ENCODE data around the gene GPR12. TPM values are rescaled to one million over a fixed set of nuclear protein-coding genes. Genes with fewer than 3 reads are reported as not detected.

The GPR12 gene
- not detected for polyA plus RNA-seq (2013, experiment 1 of 2)
- polyA plus RNA-seq (2013, experiment 2 of 2) = not detected

DNA sequence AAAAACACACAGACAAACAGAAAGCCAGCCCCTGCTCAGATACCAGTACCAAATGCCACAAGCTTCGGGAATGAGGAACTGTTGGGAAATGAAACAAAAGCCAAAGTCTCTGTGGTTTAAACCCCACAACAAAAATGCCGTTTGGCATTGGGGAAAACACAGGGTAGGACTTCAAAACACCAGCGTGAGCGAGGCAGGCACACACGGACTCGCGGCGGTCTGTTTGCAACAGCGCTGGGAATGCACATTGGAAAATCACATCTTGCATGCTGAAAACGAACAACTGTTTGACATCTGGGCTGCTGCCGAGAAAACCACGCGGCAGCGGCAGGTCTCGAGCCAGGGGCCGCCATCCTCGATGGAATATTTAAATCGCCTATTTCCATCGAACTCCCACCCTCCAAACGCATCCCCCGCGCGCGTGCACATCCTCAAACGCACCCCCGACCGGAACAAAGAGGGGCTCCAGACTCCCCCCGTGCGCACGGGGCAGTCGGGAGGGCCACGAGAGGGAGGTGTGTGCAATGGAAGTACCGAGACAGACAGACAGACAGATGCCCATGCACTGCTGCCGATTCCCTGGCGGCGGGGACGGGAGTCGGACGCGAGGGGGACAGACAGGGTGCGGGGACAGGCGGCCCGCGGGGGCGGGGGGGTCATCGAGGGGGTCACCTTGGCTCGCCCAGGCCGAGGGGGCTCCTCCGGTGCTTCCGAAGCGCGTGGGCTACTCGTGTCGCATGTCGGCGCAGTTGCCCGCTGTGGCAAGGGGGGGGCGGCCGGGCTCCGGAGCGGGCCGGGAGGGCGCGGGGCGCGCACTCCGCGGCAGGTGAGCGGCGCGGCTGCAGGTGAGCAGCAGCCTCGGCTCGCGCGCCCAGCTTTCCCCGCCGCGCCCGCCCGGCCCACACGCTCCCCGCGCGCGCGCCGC, at the start of gene GPR12:
Gene GPR12, minus strand, starts transcription at position 880 of the 925 bp plus-strand sequence. CDS start 959 bp downstream, outside the sequence.
- H3K79me1 ChIP-seq (replicated peaks; ENCODE audit: low read length, poor library complexity, severe bottlenecking) = no peaks in the 10 kb centered on the region
- H3K27me3 ChIP-seq (ENCODE audit: control insufficient read depth in 1 of 2, insufficient read depth in 1 of 2, low read length in 2 of 2) = peaks cover 55 to 84% of the 10 kb centered on the region in 2 experiments
- H3K4me1 ChIP-seq (ENCODE audit: control insufficient read depth, insufficient read depth, low read depth, low read length) = peaks cover 7% of the 10 kb centered on the region
- H3K18ac ChIP-seq (ENCODE audit: low read depth in 1 of 2, low read length in 2 of 2) = no peak within 1 kb of the TSS
- no peak within 1 kb of the TSS for H3K27ac ChIP-seq (ENCODE audit: low read length, poor library complexity, severe bottlenecking)
- H2AFZ ChIP-seq (ENCODE audit: low read depth, low read length) = no peak within 1 kb of the TSS
- no peak within 1 kb of the TSS for H4K91ac ChIP-seq (ENCODE audit: low read length)
- H2BK15ac ChIP-seq (ENCODE audit: low read depth, poor library complexity, severe bottlenecking) = no peak within 1 kb of the TSS
- no peak within 1 kb of the TSS for H3K9ac ChIP-seq (ENCODE audit: low read length)
- no peak within 1 kb of the TSS for H4K8ac ChIP-seq (ENCODE audit: low read length)
- WGBS = 2% methylated on average over 66 of the region's 87 CpGs
- no peak within 1 kb of the TSS for H3K14ac ChIP-seq (ENCODE audit: low read length in 2 of 2)
- no peak within 1 kb of the TSS for H3K23ac ChIP-seq (ENCODE audit: low read length in 2 of 2)
- no peaks in the 10 kb centered on the region for H3K36me3 ChIP-seq (ENCODE audit: control insufficient read depth in 1 of 2, insufficient read depth in 2 of 2, low read depth in 1 of 2, low read length in 2 of 2)
- peak within 1 kb of the TSS in 1 of 2 experiments; percentile 66 for H3K4me3 ChIP-seq (ENCODE audit: insufficient read depth in 1 of 2, low read depth in 1 of 2, low read length in 2 of 2)
- no peak within 1 kb of the TSS for H2BK5ac ChIP-seq (ENCODE audit: low read depth, low read length, poor library complexity, severe bottlenecking)
- H3K9me3 ChIP-seq (ENCODE audit: control insufficient read depth, low read length) = peaks cover 3% of the 10 kb centered on the region
- H2BK12ac ChIP-seq (ENCODE audit: low read length in 2 of 2) = no peak within 1 kb of the TSS
- H2AK5ac ChIP-seq (ENCODE audit: low read length, severe bottlenecking) = no peak within 1 kb of the TSS
- DNase-seq = no peak
- H3K4ac ChIP-seq (ENCODE audit: low read depth in 1 of 2, low read length in 2 of 2) = no peak within 1 kb of the TSS
- H3K4me2 ChIP-seq (ENCODE audit: low read length, poor library complexity, severe bottlenecking) = peak within 1 kb of the TSS; percentile 36
- H2BK120ac ChIP-seq (ENCODE audit: low read depth, low read length) = no peak within 1 kb of the TSS

DNA sequence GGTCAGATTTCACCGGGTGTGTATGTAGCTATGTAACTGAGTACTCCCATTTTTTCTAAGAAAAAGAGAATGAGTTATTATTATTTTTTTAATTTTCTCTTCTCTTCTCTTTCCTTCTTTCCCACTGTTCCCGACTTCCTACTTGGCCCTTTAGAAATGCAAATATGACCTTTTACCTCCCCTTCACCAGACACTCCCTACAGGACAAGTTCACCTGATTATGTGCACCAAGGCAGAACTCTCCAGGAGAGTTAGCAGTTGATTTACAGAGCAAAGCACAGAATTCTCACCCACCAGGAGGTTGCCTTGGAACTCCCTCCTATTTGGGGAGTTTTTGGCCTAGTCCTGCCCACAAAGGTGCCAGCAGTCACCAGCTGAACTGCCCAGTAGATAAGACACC, 49.5 kb upstream of the GPR12 start:
- H3K79me1 ChIP-seq (replicated peaks; ENCODE audit: low read length, poor library complexity, severe bottlenecking) = no peaks in the 10 kb centered on the region
- no peak overlapping the region for H3K4me2 ChIP-seq (ENCODE audit: low read length, poor library complexity, severe bottlenecking)
- WGBS = 4% methylated on average over 1 of the region's 2 CpGs

DNA sequence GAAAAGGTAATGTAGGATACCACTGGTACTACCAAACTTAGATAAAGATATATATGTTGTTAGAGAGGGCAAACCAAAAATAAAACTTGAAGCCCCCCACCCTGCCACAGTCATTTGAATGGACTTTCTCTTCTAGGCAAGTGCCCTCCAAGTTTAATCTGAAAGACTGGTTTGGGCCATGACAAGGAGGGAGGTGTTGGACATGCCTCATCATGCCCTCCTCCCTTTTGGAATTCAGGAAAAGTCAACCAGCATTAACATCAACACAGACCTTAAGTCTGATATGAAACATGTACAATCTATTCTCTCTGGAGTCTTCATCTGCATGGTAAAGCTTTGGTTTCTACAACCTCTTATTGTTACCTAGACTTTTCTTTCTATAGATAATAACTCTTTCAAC, 46.3 kb upstream of the GPR12 start:
- no peak overlapping the region for H3K4ac ChIP-seq (ENCODE audit: low read depth in 1 of 2, low read length in 2 of 2)
- no peak overlapping the region for H3K4me2 ChIP-seq (ENCODE audit: low read length, poor library complexity, severe bottlenecking)

More for the DNA sequence above, 49.5 kb upstream of the GPR12 start:
- H4K91ac ChIP-seq (ENCODE audit: low read length) = no peak overlapping the region
- no peaks in the 10 kb centered on the region for H3K36me3 ChIP-seq (ENCODE audit: control insufficient read depth in 1 of 2, insufficient read depth in 2 of 2, low read depth in 1 of 2, low read length in 2 of 2)
- H3K4me1 ChIP-seq (ENCODE audit: control insufficient read depth, insufficient read depth, low read depth, low read length) = no peaks in the 10 kb centered on the region
- no peak overlapping the region for H2AFZ ChIP-seq (ENCODE audit: low read depth, low read length)
- H3K27ac ChIP-seq (ENCODE audit: low read length, poor library complexity, severe bottlenecking) = no peak overlapping the region
- H3K27me3 ChIP-seq (ENCODE audit: control insufficient read depth in 1 of 2, insufficient read depth in 1 of 2, low read length in 2 of 2) = peaks cover 22 to 26% of the 10 kb centered on the region in 2 experiments
- no peak overlapping the region for H2AK5ac ChIP-seq (ENCODE audit: low read length, severe bottlenecking)
- H3K4me3 ChIP-seq (ENCODE audit: insufficient read depth in 1 of 2, low read depth in 1 of 2, low read length in 2 of 2) = no peak overlapping the region
- no peak overlapping the region for H3K14ac ChIP-seq (ENCODE audit: low read length in 2 of 2)
- H3K23ac ChIP-seq (ENCODE audit: low read length in 2 of 2) = no peak overlapping the region
- no peak for DNase-seq
- no peak overlapping the region for H3K4ac ChIP-seq (ENCODE audit: low read depth in 1 of 2, low read length in 2 of 2)
- no peak overlapping the region for H2BK120ac ChIP-seq (ENCODE audit: low read depth, low read length)
- H2BK15ac ChIP-seq (ENCODE audit: low read depth, poor library complexity, severe bottlenecking) = no peak overlapping the region
- no peak overlapping the region for H3K9ac ChIP-seq (ENCODE audit: low read length)
- no peak overlapping the region for H3K18ac ChIP-seq (ENCODE audit: low read depth in 1 of 2, low read length in 2 of 2)
- H2BK12ac ChIP-seq (ENCODE audit: low read length in 2 of 2) = no peak overlapping the region
- no peak overlapping the region for H2BK5ac ChIP-seq (ENCODE audit: low read depth, low read length, poor library complexity, severe bottlenecking)
- H4K8ac ChIP-seq (ENCODE audit: low read length) = no peak overlapping the region
- no peaks in the 10 kb centered on the region for H3K9me3 ChIP-seq (ENCODE audit: control insufficient read depth, low read length)

GRCh38 chr13:26787961-26788360, 27.4 kb upstream of the GPR12 start:
- Histone ChIP-seq H4K91ac (ENCODE audit: low read length) (no peak overlapping the region), H4K8ac (ENCODE audit: low read length) (no peak overlapping the region), H3K4me3 (ENCODE audit: insufficient read depth in 1 of 2, low read depth in 1 of 2, low read length in 2 of 2) (no peak overlapping the region), H3K9ac (ENCODE audit: low read length) (no peak overlapping the region), H3K79me1 (replicated peaks; ENCODE audit: low read length, poor library complexity, severe bottlenecking) (no peaks in the 10 kb centered on the region), H2AFZ (ENCODE audit: low read depth, low read length) (no peak overlapping the region), H2BK120ac (ENCODE audit: low read depth, low read length) (no peak overlapping the region), H3K4ac (ENCODE audit: low read depth in 1 of 2, low read length in 2 of 2) (no peak overlapping the region), H3K18ac (ENCODE audit: low read depth in 1 of 2, low read length in 2 of 2) (no peak overlapping the region), H2AK5ac (ENCODE audit: low read length, severe bottlenecking) (no peak overlapping the region), H3K36me3 (ENCODE audit: control insufficient read depth in 1 of 2, insufficient read depth in 2 of 2, low read depth in 1 of 2, low read length in 2 of 2) (no peaks in the 10 kb centered on the region), H2BK15ac (ENCODE audit: low read depth, poor library complexity, severe bottlenecking) (no peak overlapping the region), H2BK5ac (ENCODE audit: low read depth, low read length, poor library complexity, severe bottlenecking) (no peak overlapping the region), H3K27ac (ENCODE audit: low read length, poor library complexity, severe bottlenecking) (no peak overlapping the region), H3K4me2 (ENCODE audit: low read length, poor library complexity, severe bottlenecking) (no peak overlapping the region), H3K9me3 (ENCODE audit: control insufficient read depth, low read length) (no peaks in the 10 kb centered on the region), H3K23ac (ENCODE audit: low read length in 2 of 2) (no peak overlapping the region), H3K4me1 (ENCODE audit: control insufficient read depth, insufficient read depth, low read depth, low read length) (peaks cover 1% of the 10 kb centered on the region), H2BK12ac (ENCODE audit: low read length in 2 of 2) (no peak overlapping the region), H3K14ac (ENCODE audit: low read length in 2 of 2) (no peak overlapping the region), H3K27me3 (ENCODE audit: control insufficient read depth in 1 of 2, insufficient read depth in 1 of 2, low read length in 2 of 2) (peaks cover 42 to 45% of the 10 kb centered on the region in 2 experiments)
- no peak for DNase-seq
- WGBS = 94% methylated on average over 3 of the region's 3 CpGs

More for the DNA sequence above, 46.3 kb upstream of the GPR12 start:
- H2BK15ac ChIP-seq (ENCODE audit: low read depth, poor library complexity, severe bottlenecking) = no peak overlapping the region
- no peak overlapping the region for H3K23ac ChIP-seq (ENCODE audit: low read length in 2 of 2)
- H3K36me3 ChIP-seq (ENCODE audit: control insufficient read depth in 1 of 2, insufficient read depth in 2 of 2, low read depth in 1 of 2, low read length in 2 of 2) = no peaks in the 10 kb centered on the region
- H3K4me1 ChIP-seq (ENCODE audit: control insufficient read depth, insufficient read depth, low read depth, low read length) = no peaks in the 10 kb centered on the region
- H3K4me3 ChIP-seq (ENCODE audit: insufficient read depth in 1 of 2, low read depth in 1 of 2, low read length in 2 of 2) = no peak overlapping the region
- H2AK5ac ChIP-seq (ENCODE audit: low read length, severe bottlenecking) = no peak overlapping the region
- H3K14ac ChIP-seq (ENCODE audit: low read length in 2 of 2) = no peak overlapping the region
- no peak overlapping the region for H3K18ac ChIP-seq (ENCODE audit: low read depth in 1 of 2, low read length in 2 of 2)
- no peak overlapping the region for H3K9ac ChIP-seq (ENCODE audit: low read length)
- H4K91ac ChIP-seq (ENCODE audit: low read length) = no peak overlapping the region
- H2BK120ac ChIP-seq (ENCODE audit: low read depth, low read length) = no peak overlapping the region
- no peak for DNase-seq
- no peak overlapping the region for H2BK12ac ChIP-seq (ENCODE audit: low read length in 2 of 2)
- no peaks in the 10 kb centered on the region for H3K9me3 ChIP-seq (ENCODE audit: control insufficient read depth, low read length)
- peaks cover 16 to 20% of the 10 kb centered on the region in 2 experiments for H3K27me3 ChIP-seq (ENCODE audit: control insufficient read depth in 1 of 2, insufficient read depth in 1 of 2, low read length in 2 of 2)
- no peak overlapping the region for H4K8ac ChIP-seq (ENCODE audit: low read length)
- H3K79me1 ChIP-seq (replicated peaks; ENCODE audit: low read length, poor library complexity, severe bottlenecking) = no peaks in the 10 kb centered on the region
- no peak overlapping the region for H2AFZ ChIP-seq (ENCODE audit: low read depth, low read length)
- H2BK5ac ChIP-seq (ENCODE audit: low read depth, low read length, poor library complexity, severe bottlenecking) = no peak overlapping the region
- H3K27ac ChIP-seq (ENCODE audit: low read length, poor library complexity, severe bottlenecking) = no peak overlapping the region
